Ammon's horn (tissue), 1 donor: ENCODE data around the gene STEEP1.

Experiments used
- DNase-seq: peaks from one replicate; pipeline ENCODE4 v3.0.0-alpha.2; 2016; ENCODE audit warnings: low spot score

STEEP1 gene

DNA sequence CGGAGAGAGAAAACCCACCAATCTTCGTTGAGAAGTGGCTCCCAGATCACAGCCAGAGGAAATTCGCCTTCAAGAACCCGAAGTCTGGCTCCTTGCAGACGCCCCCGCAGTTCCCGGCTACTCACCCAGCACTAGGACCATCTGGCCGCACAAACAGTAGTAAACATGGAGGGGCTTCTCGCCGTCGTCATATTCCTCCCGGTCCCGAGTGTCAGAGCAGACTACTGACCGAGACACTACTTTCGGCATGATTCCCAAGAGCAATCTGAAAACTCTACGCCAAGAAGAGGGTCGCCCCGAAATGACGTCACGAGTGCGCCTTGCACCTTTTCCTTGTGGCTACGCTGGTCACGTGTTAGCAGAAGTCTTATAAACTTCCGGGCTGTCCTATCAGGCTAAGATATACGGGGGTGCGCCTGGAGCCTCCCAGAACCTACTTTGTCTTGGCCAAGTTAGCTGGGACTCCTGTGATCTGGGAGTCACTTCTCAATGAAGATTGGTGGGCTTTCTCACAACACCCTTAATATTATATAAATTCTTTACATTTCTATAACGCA is at the start of gene STEEP1:
TSS of gene STEEP1 (minus strand) at position 303 of the 557 bp plus-strand sequence. CDS start at position 249, 54 bp downstream.
- DNase-seq, result peak; percentile 89

DNA sequence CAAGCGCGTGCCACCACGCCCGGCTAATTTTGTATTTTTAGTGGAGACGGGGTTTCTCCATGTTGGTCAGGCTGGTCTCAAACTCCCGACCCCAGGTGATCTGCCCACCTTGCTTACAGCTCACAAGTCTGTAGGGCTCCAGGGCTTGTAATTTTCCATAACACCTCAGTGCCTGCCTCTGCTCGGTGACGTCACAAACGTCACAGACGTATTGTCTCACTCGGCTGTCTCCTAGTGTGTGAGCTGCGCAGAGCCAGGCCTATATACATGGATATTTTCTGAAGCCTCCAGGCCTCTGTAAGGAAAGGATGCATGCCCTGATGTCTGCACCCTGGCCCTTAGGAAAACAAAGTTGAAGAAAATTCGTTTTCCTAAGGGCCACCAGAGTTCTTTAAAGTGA is 49.6 kb upstream of the STEEP1 start:
- no peak for DNase-seq

DNA sequence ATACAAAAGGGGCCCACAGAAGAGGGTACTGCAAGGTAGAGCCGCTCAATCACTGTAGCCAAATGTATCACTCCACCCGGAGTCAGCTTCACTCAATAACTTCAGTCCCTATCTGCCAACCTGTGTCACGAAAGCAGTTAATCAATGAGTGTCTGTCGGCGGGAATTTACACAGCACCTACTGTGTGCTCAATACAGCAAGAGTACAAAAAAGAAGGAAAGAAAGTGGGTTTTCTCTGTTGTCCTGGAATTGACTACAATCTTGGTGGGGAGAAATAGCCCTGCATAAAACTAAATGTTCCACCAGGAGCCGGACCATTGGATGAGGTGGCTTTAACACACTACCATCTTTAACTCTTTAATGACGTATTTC is 41.8 kb upstream of the STEEP1 start:
- peak; percentile 4 for DNase-seq

DNA sequence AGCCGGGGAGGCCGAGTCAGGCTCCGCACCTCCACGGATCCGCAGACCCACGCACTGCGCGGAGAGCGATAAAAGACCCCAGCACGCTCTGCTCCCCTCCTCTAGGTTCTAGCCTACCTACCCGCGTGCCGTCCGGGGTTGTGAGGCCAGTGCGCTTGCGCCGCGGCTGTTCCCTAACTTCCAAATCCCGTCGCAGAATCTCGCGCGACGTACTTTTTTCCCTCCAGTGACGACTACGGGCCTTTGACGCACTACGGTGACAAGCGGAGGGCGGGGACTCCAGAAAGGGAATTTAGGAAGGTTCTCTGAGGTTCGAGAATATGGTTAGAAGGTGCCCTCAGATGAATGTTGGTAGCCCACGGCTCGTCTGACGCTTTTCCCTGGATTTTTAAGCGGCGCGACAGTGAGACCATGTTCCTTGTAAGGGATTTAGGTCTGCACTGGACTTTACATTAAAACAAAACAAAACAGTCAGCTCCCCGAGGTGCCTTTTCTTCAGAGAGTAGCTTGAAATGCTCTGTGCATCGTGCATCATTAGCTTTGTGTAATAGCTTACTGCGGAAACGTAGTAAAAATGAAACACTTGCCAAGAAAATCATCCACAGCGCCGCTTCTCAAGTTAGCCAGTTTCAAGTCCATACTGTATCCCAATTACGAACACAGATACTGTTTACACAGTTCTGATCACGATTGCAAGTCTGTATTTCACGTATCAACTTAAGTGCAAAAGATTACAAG is 41.2 kb upstream of the STEEP1 start, which contains the start of gene NKRF:
TSS of gene NKRF (minus strand) at position 145 of the 738 bp plus-strand sequence.
- DNase-seq, result peak; percentile 91

DNA sequence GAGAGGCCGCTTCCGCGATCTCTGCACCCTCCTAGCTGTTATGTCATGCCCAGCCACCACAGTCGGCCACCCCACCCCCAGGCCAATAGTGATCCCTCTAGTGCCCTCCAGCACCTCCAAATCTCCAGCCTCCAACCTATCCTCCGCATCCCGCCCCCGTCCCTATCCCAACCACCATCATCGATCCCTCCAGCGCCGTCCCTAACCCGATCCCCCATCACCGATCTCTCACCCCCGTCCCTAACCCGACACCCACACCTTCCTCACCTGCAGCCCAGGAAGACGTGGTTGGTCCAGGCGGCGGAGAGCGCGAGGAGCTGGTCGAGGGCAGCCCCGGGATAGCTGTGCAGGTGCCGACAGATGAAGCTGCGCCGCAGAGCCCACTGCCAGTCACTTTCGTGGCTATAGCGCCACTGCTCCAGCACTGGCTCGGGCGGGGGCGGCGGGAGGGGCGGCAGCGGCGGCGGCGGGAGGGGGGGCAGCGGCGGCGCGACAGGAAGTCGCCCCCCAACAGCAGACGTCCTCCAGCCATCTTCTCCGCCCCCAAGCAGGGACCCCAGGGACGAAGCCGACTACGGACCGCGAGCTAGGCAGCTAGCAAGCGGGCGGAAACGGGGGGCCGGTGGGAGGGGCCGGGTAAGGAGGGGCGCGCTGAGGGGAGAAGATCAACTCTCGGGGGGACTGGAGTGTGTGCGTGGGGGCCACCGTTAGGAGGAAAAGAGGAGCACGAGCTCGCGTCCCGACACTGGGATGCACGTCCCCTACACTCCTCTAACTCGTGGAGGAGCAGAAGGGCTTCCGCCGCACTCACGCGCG is 40.5 kb upstream of the STEEP1 start:
- DNase-seq, result peak; percentile 47

DNA sequence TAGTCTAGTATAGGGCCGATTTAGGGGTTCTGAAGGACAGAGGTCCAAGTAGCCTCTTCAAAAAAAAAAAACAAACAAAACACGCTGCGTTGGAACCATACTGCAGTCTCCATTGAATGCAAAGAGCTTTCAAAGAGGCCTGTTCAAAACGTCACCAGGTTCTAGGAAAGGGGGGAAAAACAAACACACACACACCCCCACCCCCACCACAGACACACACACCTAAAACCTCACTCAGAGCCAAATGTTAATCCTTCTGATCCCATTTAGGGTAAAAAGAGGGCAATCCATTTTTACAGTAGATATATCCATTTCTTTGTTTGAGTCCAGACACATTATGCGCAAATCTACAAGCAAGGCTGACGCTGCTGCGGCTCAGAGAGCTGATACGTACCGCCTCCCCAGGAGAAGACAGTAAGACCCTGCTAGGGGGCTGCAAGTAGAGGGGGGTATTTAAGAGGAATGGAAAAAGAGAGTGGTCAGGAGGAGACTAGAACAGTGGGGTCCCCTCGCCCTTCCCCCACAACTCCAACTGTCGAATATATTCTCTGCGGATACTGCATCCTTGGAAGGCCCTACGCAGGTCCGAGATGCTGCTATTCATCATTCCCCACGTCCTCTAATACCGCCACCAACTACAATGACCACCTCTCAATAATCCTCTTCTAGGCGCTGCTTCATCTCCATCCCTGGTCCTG is 39.7 kb upstream of the STEEP1 start:
- peak; percentile 1 for DNase-seq

DNA sequence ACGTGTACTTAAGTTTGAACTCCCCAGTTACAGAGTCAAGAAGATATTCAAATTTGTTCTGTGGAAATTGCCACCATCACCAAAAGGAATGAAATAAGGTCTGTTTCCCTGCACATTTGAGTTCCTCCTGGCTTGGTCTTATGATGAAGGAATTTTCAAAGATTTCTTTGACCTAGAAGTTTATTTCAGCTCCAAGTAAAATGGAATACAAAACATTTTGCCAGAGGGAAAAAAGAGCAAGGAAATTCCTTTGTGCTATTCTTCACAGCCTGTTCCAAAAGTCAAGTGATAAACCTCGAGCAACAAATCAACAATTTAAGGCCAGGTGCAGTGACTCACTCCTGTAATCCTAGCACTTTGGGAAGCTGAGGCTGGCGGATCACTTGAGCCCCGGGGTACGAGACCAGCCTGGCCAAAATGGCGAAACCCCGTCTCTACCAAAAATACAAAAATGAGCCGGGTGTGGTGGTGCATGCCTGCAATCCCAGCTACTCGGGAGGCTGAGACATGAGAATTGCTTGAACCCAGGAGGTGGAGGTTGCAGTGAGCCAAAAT is 37.6 kb upstream of the STEEP1 start:
- no peak for DNase-seq

DNA sequence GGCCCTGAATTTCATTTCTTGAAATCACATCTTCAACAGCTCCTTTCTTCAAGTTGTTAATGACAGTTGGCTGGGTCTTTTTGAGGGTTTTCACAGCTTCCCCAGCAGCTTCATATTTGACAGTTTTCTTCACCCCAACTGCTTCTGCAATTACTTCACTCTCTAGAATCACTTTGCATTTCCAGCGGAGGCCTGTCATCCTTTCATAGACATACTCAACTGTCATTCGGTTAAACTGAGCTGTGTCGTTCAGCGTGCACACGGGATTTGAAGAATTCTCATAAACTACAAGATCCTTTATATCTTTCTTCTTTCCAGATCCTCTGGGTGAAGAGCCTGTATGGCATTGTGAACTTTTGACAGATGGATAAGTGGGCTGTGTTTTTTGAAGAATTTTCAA is 24.6 kb upstream of the STEEP1 start:
- DNase-seq, result no peak

DNA sequence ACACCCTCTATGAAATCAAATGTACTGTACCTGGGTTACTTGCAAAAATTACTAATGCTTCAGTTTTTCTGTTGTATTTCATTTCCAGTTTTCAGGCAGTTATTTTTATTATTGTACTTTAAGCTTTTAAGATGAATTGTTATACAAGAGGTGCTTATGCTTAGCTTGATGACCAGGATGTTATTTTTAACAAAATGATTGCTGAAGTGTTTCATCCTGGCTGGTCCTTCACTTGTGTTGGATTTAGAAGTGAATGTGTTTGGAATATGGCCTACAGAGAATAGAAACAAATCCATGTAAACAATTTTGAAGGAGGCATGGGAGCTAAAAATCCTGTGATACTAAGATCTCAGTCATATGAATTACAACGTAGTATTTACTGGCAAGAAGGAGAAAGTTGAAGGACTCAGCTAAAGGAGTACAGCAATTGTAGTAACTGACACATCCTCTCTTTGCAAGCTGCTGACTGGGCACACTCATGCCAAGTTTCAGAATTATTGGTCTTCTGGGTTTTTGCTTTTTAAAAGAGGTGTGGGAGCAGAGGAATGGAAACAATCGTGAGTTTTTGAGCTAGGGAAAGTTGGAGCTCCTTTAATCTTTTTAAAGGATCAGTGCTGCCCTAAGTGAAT is 18.3 kb upstream of the STEEP1 start:
- DNase-seq, result no peak

DNA sequence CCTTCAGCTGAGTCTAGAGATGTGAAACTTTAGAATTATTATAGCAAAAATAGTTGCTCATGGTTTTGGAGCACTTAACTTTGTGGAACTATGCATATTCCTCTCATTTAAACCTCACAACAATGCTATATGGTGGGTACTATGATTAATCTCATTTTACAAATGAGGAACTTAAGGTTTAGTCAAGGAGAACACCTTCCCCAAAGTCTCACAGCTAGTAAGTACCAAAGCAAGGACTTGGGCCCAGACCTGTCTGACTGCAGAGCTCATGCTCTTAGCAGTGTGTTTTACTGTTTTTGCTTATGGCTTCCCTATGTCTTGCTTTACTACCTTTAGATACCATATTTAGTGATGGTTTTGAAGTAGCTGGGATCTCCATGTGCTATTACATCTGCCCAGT is 14.2 kb upstream of the STEEP1 start:
- DNase-seq, result no peak

DNA sequence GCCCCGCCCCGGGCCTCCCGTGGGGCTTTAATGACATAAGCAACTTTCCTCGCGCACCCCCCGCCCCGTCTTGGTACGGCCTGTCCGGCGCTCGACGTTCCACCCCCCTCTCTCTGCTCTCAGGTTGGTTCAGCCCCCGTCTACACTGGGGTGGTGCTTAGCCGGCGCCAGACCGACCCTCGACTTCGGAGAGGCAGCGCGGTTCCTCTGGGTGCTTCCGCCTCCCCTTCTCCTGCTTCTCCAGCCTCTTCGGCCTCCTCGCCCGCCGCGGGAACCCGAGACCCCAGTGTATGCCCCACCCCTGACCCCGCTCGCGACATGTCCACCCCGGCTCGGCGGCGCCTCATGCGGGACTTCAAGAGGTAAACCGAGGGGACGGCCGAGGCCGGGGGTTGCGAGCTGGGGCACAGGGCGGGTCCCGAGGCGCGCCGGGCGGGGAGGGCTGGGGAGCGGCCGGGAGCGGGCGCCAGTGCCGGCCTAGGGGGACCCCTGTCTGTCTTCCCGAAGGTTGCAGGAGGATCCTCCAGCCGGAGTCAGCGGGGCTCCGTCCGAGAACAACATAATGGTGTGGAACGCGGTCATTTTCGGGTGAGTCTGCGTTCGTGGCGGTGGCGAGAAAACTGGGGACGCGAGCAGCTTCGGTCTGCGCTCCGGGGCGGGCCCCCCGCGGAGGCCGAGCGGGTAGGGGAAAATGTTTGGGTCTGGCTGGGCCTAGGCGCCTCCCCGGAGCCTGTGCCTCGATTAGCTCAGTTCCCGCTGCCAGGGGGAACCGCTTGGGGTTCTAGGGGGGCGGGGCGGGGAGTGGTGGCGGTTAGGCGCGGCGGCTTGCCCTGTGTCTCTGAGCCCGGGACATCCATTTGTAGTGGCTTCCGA is 9.4 kb upstream of the STEEP1 start, which contains the start of gene UBE2A:
TSS of gene UBE2A (plus strand) at position 170 of the 873 bp plus-strand sequence. CDS start at position 319, 149 bp downstream.
- DNase-seq, result peak; percentile 89

DNA sequence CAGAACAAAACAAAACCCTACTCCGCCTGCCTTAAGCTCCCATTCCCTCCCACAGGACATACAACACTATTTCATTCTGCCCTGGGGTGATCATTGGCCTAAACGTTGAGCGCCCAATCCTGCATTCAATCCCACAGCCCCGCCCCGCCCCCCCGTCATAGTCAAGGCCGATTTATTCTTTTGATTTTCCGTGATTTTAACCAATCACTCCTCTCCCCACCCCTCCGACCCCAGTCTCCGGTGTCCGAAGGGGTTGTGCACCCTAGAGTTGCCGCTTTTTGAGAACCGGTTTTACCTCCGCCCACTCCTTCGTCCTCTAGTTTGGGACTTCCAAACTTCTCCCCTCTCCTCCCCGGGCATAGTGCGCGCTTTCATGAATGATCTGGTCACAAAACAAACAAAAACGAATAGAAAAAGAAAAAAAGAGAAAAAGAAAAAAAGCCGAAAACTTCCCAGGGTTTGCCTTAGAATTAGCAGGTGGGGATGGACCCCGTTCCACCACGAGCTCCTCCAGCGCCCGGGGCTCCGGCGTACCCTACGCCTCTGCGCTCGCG is 8.7 kb upstream of the STEEP1 start:
- DNase-seq, result peak; percentile 3

DNA sequence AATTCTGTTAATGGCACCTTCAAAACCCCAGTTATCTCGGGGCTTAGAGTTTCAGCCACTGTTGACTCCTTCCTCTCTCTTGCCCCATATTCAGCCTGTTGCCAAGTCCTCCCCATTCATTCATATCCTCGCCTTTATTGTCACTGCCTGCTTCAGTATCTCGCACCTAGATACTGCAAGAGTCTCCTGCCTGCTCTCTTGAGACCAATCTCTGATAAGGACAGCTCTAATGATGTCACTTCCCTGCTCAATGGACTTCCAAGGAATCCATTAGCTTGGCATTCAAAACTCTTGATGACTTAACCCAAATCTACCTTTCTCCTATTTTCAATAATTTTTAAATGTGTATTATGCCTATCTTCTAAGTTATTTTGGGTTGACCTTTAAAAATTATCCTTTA is 8.0 kb upstream of the STEEP1 start:
- DNase-seq, result no peak

DNA sequence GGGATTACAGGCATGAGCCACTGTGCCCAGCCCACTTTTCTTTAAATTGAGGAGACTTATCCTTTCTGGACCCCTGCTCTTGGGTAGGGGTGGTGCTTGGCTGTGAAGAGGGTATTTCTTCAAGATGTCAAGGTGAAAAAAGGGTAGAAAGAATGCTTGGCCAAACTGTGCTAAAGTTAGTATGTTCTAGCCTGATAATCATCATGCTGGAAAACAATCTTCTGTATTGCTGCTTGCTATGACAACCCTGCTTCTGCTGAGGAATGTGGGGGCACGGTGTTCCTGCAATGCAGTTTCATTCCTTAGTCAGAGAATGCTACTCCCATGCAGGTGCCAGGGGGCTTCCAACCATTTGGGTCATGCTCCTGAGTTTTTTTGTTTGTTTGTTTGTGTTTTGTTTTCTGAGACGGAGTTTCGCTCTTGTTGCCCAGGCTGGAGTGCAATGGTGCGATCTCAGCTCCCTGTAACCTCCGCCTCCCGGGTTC is 5.2 kb upstream of the STEEP1 start:
- DNase-seq, result no peak

DNA sequence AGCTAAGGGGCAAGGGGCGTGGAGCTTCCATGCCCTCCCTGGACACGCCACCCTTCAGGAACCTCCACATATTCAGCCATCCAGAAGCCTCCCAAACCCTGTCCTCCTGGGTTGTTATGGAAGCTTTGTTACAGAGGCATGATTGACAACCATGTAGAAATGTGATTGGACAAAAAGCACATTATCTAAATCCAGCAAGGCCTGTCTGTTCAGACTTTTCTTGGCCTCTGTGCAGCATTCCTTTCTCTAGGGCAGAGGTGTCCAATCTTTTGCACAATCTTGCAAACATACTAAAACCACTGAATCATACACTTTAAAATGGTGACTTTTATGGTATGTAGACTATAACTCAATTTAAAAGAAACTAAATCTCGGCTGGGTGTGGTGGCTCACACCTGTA is 12.7 kb downstream of the STEEP1 start:
- DNase-seq, result no peak

DNA sequence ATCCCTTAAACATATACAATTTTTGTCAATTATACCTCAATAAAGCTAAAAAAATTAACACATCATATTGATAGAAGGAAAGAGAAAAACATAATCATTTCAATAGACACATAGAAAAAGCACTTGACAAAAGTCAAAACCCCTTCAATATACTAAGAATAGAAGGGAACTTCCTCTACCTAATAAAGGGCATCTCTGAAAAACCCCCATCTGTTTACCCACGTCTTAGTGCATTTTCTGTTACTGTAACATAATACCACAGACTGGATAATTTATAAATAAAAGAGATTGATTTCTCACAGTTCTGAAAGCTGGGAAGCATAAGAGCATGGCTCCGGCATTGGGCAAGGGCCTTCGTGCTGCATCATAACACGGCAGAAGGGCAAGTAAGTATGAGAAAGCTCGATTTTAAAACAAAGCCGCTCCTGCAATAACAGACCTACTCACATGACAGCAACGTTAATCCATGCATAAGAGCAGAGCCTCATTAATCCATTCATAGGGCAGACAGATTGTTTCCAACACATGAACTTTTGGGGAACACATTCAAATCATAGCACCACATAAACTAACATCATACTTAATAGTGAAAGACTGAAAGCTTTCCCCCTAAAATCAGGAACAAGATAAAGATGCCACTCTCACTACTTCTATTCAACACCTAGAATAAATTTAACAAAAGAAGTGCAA is 15.7 kb downstream of the STEEP1 start:
- no peak for DNase-seq

DNA sequence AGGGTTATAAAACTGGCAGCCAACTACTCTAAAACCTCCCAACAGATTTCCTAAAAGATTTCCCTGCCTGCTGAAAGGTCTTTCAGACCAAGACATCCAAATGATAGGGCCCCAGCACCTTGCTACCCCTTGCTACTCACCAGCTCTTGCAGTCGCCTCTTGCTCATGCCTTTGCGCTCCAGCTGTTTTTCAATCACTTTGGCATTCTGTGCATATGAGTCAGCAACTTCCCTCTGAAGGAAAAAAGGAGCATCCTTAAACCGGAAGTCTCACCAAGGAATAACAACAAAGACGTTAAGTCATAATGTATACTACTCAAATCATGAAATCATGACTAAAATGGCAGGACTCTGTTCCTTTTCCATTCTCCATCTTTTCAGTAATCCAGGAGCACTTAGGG is 24.0 kb downstream of the STEEP1 start:
- no peak for DNase-seq

DNA sequence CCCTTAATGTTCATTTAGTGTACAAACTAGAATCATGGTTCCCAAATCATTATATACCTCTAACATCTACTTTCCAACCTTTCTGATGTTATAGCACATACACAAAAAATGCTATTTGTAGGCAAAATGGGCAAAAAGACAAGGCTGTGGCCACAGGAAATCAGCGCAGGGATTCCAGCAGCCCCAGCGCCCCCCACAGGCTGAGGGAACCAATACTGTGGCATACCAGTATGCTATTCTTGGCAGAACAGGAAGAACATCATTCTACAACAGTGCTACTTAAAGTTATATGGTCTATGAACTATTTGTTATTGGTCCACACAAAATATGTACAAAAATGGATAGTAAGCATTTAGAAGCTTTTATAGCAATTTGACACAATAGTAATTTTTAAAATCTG is 25.3 kb downstream of the STEEP1 start:
- no peak for DNase-seq

DNA sequence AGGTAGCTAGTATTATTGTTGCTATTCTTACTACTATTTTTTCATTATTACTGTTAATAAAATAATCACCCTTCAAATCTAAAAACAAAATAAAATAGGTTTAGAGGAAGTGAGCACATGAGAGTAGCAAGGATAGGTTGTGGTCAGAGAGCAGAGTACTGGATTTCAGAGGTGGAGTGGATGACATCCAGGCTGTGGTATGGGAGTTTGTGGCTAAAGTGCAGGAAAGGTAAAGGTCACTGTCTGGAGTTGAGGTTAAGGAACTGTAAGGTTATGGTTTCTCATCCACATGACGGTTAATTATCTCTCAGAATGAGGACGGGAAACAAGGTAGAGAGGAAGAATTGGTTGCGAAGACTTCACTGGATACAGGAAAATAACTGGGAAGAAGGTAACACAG is 27.7 kb downstream of the STEEP1 start:
- no peak for DNase-seq
